Mucosa of rectum (tissue), 2 donors: ENCODE results near the gene TMEM213.

Experiments used
- H3K27ac ChIP-seq, 2 donors: one replicate each; pipeline ENCODE4 v1.7.0; 2013; ENCODE audit warnings: inconsistent platforms in 2 of 2, low read depth in 2 of 2, low read length in 2 of 2
- H3K27me3 ChIP-seq, 2 donors: one replicate each; pipeline ENCODE4 v1.7.0; 2013; ENCODE audit warnings: low read length in 2 of 2; ENCODE audit not compliant: control insufficient read depth in 2 of 2, insufficient read depth in 2 of 2
- H3K36me3 ChIP-seq, 2 donors: one replicate each; pipeline ENCODE4 v1.7.0; 2013; ENCODE audit warnings: low read length in 2 of 2; ENCODE audit not compliant: control insufficient read depth in 2 of 2, insufficient read depth in 2 of 2
- H3K4me1 ChIP-seq, 2 donors: one replicate each; pipeline ENCODE4 v1.7.0; 2013; ENCODE audit warnings: low read length in 2 of 2, mild to moderate bottlenecking in 1 of 2; ENCODE audit not compliant: control insufficient read depth in 2 of 2, insufficient read depth in 2 of 2
- H3K4me3 ChIP-seq, 2 donors: one replicate each; pipeline ENCODE4 v1.7.0; 2013; ENCODE audit warnings: low read length in 2 of 2
- H3K9ac ChIP-seq, 2 donors: one replicate each; pipeline ENCODE4 v1.7.0; 2013; ENCODE audit warnings: low read length in 2 of 2, low read depth in 1 of 2, mild to moderate bottlenecking in 1 of 2
- H3K9me3 ChIP-seq, 2 donors: one replicate each; pipeline ENCODE4 v1.7.0; 2013; ENCODE audit warnings: low read length in 2 of 2; ENCODE audit not compliant: control insufficient read depth in 2 of 2
- donor health status: healthy.
- donor health status: Normal muscosa, but diverticular disease.

TMEM213 gene

DNA sequence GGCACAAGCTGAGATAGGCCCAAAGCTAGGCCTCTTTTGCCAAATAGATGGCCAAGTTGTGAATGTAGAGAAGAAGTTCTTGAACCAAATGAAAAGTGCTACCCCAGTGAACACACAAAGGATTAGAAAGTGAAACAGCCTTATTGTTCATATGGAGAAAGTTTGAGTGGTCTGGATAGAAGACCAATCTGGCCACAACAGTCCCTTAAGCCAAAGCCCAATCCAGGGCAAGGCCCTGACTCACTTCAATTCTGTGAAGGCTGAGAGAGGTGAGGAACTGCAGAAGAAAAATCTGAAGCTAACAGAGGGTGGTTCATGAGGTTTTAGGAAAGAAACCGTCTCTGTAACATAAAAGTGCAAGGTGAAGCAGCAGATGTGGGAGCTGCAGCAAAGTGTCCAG lies 18.9 kb downstream of the TMEM213 start:
- H3K4me3 ChIP-seq, result no peak overlapping the region
- no peaks in the 10 kb centered on the region for H3K36me3 ChIP-seq
- no peaks in the 10 kb centered on the region for H3K4me1 ChIP-seq
- no peaks in the 10 kb centered on the region for H3K27me3 ChIP-seq
- H3K9ac ChIP-seq, result no peak overlapping the region
- no peaks in the 10 kb centered on the region for H3K9me3 ChIP-seq
- H3K27ac ChIP-seq, result no peak overlapping the region

DNA sequence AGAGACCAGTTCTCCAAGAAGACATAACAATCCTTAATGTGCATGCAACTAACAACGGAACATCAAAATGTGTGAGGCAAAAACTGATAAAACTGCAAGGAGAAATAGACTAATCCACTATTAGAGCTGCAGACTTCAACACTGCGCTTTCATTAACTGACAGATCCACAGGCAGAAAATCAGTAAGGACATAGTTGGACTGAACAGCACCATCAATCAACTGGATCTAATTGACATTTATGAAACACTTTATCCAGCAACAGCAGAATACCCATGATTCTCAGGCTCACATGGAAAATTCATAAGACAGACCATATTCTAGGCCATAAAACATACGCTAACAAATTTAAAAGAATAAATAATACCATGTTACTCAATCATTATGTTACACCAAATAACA lies 21.8 kb downstream of the TMEM213 start:
- Histone ChIP-seq H3K27ac (no peak overlapping the region), H3K9me3 (no peaks in the 10 kb centered on the region), H3K4me1 (no peaks in the 10 kb centered on the region), H3K36me3 (no peaks in the 10 kb centered on the region), H3K27me3 (no peaks in the 10 kb centered on the region), H3K9ac (no peak overlapping the region), H3K4me3 (no peak overlapping the region)

DNA sequence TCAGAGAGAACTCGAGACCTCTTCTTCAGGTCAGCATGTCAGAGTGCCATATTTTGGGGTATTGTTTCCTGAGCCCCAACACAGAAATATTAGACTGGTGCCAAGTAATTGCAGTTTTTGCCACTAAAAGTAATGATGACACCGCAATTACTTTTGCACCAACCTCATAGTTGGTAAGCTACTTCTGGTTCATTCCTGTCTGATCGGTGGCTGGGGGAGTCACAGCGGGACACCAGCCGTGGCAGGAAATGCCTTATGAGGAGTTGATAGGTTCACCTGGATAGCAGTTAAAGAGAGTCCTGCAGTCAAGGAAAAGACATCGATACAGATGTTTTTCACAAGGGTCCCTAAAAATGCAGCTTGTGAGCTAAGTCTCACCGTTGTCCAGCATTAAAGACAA lies 24.1 kb downstream of the TMEM213 start:
- H3K4me3 ChIP-seq, result no peak overlapping the region
- no peaks in the 10 kb centered on the region for H3K4me1 ChIP-seq
- no peak overlapping the region for H3K9ac ChIP-seq
- no peaks in the 10 kb centered on the region for H3K36me3 ChIP-seq
- no peaks in the 10 kb centered on the region for H3K9me3 ChIP-seq
- no peaks in the 10 kb centered on the region for H3K27me3 ChIP-seq
- no peak overlapping the region for H3K27ac ChIP-seq

DNA sequence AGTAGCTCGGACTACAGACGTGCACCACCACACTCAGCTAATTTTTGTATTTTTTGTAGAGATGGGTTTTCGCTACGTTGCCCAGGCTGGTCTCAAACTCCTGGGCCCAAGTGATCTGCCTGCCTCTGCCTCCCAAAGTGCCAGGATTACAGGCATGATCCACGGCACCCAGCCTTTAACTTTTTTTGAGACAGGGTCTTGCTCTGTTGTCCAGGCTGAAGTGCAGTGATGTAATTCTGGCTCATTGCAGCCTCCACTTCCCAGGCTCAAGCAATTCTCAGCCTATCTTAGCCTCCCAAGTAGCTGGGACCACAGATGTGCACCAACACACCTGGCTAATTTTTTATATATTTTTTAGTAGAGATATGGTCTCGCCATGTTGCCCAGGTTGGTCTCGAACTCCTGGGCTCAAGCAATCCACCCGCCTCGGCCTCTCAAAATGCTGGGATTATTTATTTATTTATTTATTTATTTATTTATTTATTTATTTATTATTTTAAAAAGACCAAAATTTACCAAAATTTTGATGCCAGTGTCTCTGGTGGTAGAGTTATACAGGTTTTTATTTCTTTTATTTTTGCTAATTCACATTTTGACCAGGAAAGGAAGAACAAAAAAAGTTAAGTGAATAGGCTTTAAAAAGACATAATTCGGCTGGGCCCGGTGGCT lies 25.2 kb downstream of the TMEM213 start:
- Histone ChIP-seq H3K4me1 (no peaks in the 10 kb centered on the region), H3K36me3 (no peaks in the 10 kb centered on the region), H3K27me3 (no peaks in the 10 kb centered on the region), H3K27ac (no peak overlapping the region), H3K9me3 (no peaks in the 10 kb centered on the region), H3K4me3 (no peak overlapping the region), H3K9ac (no peak overlapping the region)

DNA sequence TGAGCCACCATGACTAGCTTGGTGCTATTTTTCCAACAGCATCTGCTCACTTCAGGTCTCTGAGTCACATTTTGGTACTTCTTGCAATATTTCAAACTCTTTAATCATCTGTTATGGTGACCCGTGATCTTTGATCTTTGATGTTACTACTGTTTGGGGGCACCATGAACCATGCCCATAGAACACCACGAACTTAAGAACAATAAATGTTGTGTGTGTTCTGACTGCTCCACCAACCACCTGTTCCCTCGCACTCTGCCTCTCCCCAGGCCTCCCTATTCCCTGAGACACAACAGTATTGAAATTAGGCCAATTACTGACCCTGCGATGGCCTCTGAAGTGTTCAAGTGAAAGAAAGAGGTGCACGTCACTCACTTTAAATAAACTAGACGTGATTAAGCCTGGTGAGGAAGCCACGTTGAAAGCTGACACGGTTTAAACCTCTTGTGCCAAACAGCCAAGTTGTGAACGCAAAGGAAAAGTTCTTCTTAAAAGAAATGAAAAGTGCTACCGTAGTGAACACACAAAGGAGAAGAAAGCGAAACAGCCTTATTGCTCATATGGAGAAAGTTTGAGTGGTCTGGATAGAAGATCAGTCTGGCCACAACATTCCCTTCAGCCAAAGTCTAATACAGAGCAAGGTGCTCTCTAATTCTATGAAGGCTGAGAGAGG lies 27.4 kb downstream of the TMEM213 start:
- H3K4me3 ChIP-seq, result no peak overlapping the region
- H3K36me3 ChIP-seq, result no peaks in the 10 kb centered on the region
- H3K9me3 ChIP-seq, result no peaks in the 10 kb centered on the region
- no peaks in the 10 kb centered on the region for H3K4me1 ChIP-seq
- H3K27me3 ChIP-seq, result no peaks in the 10 kb centered on the region
- H3K27ac ChIP-seq, result no peak overlapping the region
- no peak overlapping the region for H3K9ac ChIP-seq

DNA sequence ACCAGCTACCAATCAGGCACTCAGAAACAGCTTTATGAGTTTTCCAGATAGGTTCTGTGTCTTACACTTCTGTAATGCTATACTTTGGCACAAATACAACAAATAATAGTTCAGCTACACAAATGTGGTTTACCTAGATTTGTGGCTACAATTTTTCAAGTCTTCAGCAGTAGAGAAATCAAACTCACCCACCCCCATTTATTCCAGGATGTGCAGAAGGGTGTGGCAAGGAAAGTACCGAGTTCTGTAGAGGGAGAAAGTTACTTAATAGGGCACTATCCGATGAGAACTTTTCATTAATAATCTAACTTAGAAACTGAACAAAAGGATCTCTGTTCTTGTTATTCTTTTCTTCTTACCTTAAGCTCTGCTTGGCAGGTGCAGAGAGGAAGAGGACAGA lies 30.5 kb downstream of the TMEM213 start:
- Histone ChIP-seq H3K4me1 (no peaks in the 10 kb centered on the region), H3K4me3 (no peak overlapping the region), H3K9ac (no peak overlapping the region), H3K27me3 (no peaks in the 10 kb centered on the region), H3K36me3 (no peaks in the 10 kb centered on the region), H3K27ac (no peak overlapping the region), H3K9me3 (no peaks in the 10 kb centered on the region)

DNA sequence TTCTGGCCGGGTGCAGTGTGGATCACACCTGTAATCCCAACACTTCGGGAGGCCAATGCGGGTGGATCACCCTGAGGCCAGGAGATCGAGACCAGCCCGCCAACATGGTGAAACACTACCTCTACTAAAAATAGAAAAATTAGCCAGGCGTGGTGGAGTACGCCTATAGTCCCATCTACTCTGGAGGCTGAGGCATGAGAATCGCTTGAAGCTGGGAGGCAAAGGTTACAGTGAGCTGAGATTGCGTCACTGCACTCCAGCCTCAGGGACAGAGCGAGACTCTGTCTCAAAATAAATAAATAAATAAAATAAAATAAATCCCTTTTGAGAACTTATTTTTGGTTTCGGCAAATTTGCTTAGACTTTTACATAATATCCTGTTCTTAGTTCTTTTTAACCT lies 31.5 kb downstream of the TMEM213 start:
- Histone ChIP-seq H3K27me3 (no peaks in the 10 kb centered on the region), H3K4me3 (no peak overlapping the region), H3K27ac (no peak overlapping the region), H3K9ac (no peak overlapping the region), H3K9me3 (no peaks in the 10 kb centered on the region), H3K4me1 (no peaks in the 10 kb centered on the region), H3K36me3 (no peaks in the 10 kb centered on the region)

DNA sequence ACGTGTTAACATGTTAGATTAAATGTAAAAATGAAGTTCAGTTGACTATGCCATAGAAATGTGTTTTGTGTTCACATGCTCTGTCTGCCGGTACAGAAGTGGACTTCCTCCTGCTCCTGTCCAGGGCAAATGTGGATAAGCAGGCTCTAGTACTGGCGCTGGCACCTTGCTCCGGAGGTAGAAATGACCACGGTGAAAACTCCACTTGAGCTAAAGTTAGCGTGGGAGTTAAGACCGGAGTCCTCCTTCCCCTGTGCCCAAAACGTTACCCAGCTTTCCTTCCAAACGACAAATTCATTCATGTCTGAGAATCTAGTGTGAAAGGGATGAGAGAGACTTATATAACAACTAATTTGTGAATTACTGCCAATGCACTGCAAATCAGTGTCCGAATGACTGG lies 35.2 kb downstream of the TMEM213 start:
- Histone ChIP-seq H3K4me3 (no peak overlapping the region), H3K27ac (no peak overlapping the region), H3K9ac (no peak overlapping the region), H3K36me3 (no peaks in the 10 kb centered on the region), H3K4me1 (no peaks in the 10 kb centered on the region), H3K27me3 (no peaks in the 10 kb centered on the region), H3K9me3 (no peaks in the 10 kb centered on the region)

DNA sequence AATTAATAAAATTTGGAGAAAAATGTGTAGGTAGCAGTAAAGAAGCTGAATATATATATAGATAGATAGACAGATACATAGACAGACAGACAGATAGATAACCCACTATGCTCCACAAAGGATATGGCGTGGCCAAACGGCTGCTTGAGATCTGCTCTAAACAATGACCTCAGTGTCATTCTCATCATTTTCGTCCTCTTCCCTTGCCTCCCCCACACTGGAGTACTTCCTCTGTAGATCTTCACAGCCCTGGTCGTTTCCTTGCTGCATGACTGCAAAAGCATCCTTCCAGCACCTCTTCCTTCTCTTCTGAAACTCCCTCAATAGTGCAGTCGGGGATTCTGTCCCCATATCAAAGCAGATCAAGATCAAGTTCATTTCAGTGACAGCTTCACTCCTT lies 35.8 kb downstream of the TMEM213 start:
- H3K36me3 ChIP-seq, result no peaks in the 10 kb centered on the region
- no peaks in the 10 kb centered on the region for H3K9me3 ChIP-seq
- no peaks in the 10 kb centered on the region for H3K4me1 ChIP-seq
- H3K4me3 ChIP-seq, result no peak overlapping the region
- H3K27me3 ChIP-seq, result no peaks in the 10 kb centered on the region
- no peak overlapping the region for H3K27ac ChIP-seq
- H3K9ac ChIP-seq, result no peak overlapping the region

DNA sequence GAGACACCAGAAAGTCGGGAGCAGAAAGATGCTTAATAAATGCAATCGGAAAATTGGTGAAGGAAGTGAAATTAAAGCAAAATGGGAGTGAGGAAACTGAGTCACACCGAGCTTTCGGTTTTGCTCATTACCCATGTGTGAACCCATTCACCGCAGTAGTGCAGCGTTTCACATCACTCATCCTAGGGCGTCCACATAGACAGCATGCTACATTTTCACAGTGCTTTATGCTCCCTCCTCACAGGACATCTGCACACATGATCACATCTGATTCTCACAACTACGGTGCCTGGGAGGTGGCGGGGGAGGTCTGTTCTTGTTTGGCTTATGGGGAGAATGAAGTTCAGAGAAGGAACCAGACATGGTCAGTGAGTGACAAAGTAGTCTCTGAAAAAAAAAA lies 36.8 kb downstream of the TMEM213 start:
- Histone ChIP-seq H3K4me1 (no peaks in the 10 kb centered on the region), H3K9me3 (no peaks in the 10 kb centered on the region), H3K27me3 (no peaks in the 10 kb centered on the region), H3K4me3 (no peak overlapping the region), H3K9ac (no peak overlapping the region), H3K27ac (no peak overlapping the region), H3K36me3 (no peaks in the 10 kb centered on the region)
